ENCODE results near the gene ARHGAP30. TPM values are rescaled to one million over a fixed set of nuclear protein-coding genes. Genes with fewer than 3 reads are reported as not detected.

ARHGAP30 gene
- total RNA-seq, 2 donors from 2014 or later, result 0.07 to 0.13 TPM

DNA sequence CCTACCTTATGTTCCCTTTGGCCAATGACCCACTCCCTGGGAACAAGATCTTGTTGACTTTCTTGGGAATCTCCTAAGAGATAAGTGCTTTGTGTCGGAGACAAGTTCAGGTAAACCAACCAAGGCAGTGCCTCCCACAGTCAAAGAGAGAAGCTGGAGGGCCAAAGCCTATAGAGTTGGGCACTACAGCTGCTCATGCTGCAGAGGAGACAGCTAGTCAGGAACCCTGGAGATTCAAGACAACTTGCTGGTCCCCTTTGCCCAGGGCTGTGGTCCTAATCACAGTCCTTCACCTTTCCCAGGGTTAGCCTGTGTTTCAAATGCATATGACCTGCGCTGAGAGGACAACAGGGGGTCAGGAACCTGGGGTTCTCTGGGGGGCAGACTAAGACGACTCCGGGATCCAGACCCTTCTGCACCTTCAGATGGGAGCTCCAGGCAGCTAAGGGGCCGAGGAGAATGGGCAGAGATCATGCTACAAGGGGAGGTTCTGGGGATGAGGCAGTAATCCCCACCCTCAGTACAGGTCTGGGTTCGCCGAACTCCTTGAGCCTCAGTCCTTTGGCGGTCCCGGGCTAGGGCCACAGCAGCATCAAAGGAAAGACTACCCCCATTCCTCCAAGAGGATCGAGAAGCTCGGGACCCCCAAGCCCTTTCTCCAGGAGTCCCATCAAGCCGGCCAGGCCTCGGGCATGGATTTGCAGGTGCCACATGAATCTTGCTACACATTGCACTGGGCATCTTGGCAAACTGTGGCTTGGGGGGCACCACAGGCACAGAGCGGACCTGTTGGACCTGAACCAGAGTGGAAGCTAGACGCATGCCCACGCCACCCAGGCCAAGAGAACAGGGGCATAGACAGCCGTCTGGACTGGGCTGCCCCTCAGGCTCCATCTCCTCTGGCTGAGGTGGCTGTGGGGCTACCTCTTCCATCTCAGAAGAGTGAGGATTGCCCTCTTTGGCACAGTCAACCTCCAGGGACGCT is 22.0 kb downstream of the ARHGAP30 start:
- Histone ChIP-seq H3K27me3 (ENCODE audit: control insufficient read depth, insufficient read depth, low read length, poor library complexity, severe bottlenecking) (no peaks in the 10 kb centered on the region), H3K4me1 (ENCODE audit: control insufficient read depth, insufficient read depth, low read length) (peaks cover 9% of the 10 kb centered on the region), H3K9ac (ENCODE audit: extremely low read depth, low read length, poor library complexity, severe bottlenecking) (no peak overlapping the region), H3K27ac (ENCODE audit: low read depth, low read length) (no peak overlapping the region), H3K4me3 (ENCODE audit: low read length) (no peak overlapping the region), H3K36me3 (ENCODE audit: control insufficient read depth, insufficient read depth, low read length) (peaks cover 7% of the 10 kb centered on the region), H3K9me3 (ENCODE audit: control insufficient read depth, low read length) (no peaks in the 10 kb centered on the region)
- Mint-ChIP-seq H3K4me1 (peaks cover 25% of the 10 kb centered on the region), H3K27ac (no peak overlapping the region), H3K36me3 (ENCODE audit: low read depth) (peaks cover 12% of the 10 kb centered on the region), H3K9me3 (peaks cover 13% of the 10 kb centered on the region), H3K4me3 (peak overlapping the region; percentile 77), H3K27me3 (ENCODE audit: insufficient read depth) (peaks cover 22% of the 10 kb centered on the region)
- no peak for DNase-seq
- TF ChIP-seq, protein P1, sequence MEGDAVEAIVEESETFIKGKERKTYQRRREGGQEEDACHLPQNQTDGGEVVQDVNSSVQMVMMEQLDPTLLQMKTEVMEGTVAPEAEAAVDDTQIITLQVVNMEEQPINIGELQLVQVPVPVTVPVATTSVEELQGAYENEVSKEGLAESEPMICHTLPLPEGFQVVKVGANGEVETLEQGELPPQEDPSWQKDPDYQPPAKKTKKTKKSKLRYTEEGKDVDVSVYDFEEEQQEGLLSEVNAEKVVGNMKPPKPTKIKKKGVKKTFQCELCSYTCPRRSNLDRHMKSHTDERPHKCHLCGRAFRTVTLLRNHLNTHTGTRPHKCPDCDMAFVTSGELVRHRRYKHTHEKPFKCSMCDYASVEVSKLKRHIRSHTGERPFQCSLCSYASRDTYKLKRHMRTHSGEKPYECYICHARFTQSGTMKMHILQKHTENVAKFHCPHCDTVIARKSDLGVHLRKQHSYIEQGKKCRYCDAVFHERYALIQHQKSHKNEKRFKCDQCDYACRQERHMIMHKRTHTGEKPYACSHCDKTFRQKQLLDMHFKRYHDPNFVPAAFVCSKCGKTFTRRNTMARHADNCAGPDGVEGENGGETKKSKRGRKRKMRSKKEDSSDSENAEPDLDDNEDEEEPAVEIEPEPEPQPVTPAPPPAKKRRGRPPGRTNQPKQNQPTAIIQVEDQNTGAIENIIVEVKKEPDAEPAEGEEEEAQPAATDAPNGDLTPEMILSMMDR (conservative IDR thresholded peaks at IDR 0.05), result no peak
- 94 to 96% methylated on average over 8 to 18 of the region's 18 CpGs for WGBS, 2 experiments (ENCODE audit: insufficient coverage in 1 of 2, insufficient read length in 1 of 2)

DNA sequence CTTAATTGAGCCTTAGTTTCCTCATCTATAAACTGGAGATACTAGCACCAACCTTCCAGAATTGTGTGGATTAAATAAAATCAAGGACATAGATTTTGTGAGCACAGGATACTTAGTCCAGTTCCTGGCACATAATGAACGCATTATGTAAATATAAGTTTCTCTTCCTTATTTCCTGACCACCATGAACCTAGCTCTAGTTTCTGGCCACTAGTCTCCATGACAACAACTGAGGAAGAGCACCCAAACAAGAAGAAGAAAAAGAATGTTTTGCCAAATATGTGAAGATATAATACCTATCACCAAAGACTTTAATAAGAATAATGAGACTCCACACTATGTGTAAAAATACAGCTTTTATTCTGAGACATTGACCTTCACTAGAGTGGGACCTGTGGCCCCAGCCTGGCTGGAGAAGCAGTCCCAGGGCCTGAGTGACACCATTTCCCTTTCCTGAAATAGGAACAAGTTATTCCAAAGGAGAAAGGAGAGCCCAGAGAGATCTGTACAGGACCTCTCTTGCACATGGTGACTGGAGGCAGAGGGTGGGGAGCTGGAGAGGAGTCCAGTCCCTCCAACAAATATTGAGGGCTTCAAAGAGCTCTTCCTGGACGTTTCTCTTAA is 23.0 kb downstream of the ARHGAP30 start:
- peaks cover 13% of the 10 kb centered on the region for H3K9me3 Mint-ChIP-seq
- TF ChIP-seq, protein P1 (conservative IDR thresholded peaks at IDR 0.05), result no peak
- H3K9me3 ChIP-seq (ENCODE audit: control insufficient read depth, low read length), result no peaks in the 10 kb centered on the region
- peak overlapping the region; percentile 98 for H3K27ac Mint-ChIP-seq
- H3K4me3 Mint-ChIP-seq, result peak overlapping the region; percentile 77
- peak overlapping the region; percentile 90 for H3K9ac ChIP-seq (ENCODE audit: extremely low read depth, low read length, poor library complexity, severe bottlenecking)
- H3K36me3 Mint-ChIP-seq (ENCODE audit: low read depth), result peaks cover 21% of the 10 kb centered on the region
- H3K4me1 Mint-ChIP-seq, result peaks cover 20% of the 10 kb centered on the region
- no peak overlapping the region for H3K27ac ChIP-seq (ENCODE audit: low read depth, low read length)
- H3K27me3 ChIP-seq (ENCODE audit: control insufficient read depth, insufficient read depth, low read length, poor library complexity, severe bottlenecking), result no peaks in the 10 kb centered on the region
- H3K4me1 ChIP-seq (ENCODE audit: control insufficient read depth, insufficient read depth, low read length), result peaks cover 9% of the 10 kb centered on the region
- peaks cover 22% of the 10 kb centered on the region for H3K27me3 Mint-ChIP-seq (ENCODE audit: insufficient read depth)
- peak overlapping the region; percentile 97 for H3K4me3 ChIP-seq (ENCODE audit: low read length)
- 79 to 86% methylated on average over 1 to 2 of the region's 2 CpGs for WGBS, 2 experiments (ENCODE audit: insufficient coverage in 1 of 2, insufficient read length in 1 of 2)
- H3K36me3 ChIP-seq (ENCODE audit: control insufficient read depth, insufficient read depth, low read length), result peaks cover 17% of the 10 kb centered on the region
- no peak for DNase-seq

DNA sequence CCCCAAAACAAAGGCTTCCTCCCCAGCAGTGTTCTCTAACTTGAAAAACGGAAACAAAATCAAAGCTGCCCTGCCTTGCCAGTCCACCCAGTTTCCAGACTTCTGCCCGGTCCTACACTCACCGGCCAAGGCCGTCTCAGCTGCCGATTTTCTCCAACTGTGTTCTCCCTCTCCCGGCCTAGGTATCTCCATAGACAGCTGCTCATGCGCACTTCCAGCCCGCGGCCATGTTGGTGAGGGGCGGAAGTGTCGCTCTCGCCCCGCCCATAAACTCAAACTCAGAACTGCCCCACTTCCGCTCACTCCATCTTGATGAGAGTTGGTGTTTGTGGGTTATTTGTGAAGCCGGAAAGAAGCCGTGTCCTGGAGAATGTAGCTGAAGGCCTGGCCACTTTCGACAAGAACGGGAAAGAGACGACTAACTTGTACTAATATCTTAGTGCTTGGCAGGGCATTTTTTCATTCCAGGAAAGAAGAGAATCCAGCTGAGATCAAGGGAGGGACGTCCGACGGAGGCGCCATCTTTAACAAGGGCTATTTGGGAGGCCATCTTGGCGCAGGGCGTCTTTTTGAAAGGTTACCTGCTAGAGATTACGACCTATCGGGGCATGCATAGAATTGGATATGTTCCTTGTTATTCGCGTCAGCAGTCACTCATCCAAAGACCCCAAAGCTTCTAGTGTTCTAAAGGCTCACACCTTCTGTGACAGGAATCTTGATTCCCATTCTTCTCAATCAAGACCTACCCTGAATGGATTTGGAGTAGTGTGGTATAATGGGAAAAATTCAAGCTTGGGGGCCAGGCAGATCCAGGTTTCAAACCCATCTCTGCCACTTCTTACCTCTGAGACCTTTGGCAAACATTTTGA is 23.7 kb downstream of the ARHGAP30 start, which contains the start of gene USF1:
TSS of gene USF1 (minus strand) at position 242 of the 869 bp plus-strand sequence. CDS start 2,702 bp downstream, outside the sequence.
- peak; percentile 97 for DNase-seq
- H3K4me1 Mint-ChIP-seq, result peaks cover 20% of the 10 kb centered on the region
- peaks cover 22% of the 10 kb centered on the region for H3K27me3 Mint-ChIP-seq (ENCODE audit: insufficient read depth)
- WGBS, 2 experiments (ENCODE audit: insufficient coverage in 1 of 2, insufficient read length in 1 of 2), result 0 to 1% methylated on average over 15 to 29 of the region's 29 CpGs
- H3K36me3 ChIP-seq (ENCODE audit: control insufficient read depth, insufficient read depth, low read length), result peaks cover 22% of the 10 kb centered on the region
- H3K9me3 ChIP-seq (ENCODE audit: control insufficient read depth, low read length), result no peaks in the 10 kb centered on the region
- H3K27me3 ChIP-seq (ENCODE audit: control insufficient read depth, insufficient read depth, low read length, poor library complexity, severe bottlenecking), result no peaks in the 10 kb centered on the region
- peak within 1 kb of the TSS; percentile 98 for H3K27ac Mint-ChIP-seq
- TF ChIP-seq, protein P1 (conservative IDR thresholded peaks at IDR 0.05), result no peak
- H3K9me3 Mint-ChIP-seq, result peaks cover 13% of the 10 kb centered on the region
- peaks cover 9% of the 10 kb centered on the region for H3K4me1 ChIP-seq (ENCODE audit: control insufficient read depth, insufficient read depth, low read length)
- H3K27ac ChIP-seq (ENCODE audit: low read depth, low read length), result peak within 1 kb of the TSS; percentile 91
- H3K4me3 ChIP-seq (ENCODE audit: low read length), result peak within 1 kb of the TSS; percentile 97
- peak within 1 kb of the TSS; percentile 90 for H3K9ac ChIP-seq (ENCODE audit: extremely low read depth, low read length, poor library complexity, severe bottlenecking)
- peaks cover 29% of the 10 kb centered on the region for H3K36me3 Mint-ChIP-seq (ENCODE audit: low read depth)
- peak within 1 kb of the TSS; percentile 77 for H3K4me3 Mint-ChIP-seq
